Type B pancreatic cell (in vitro differentiated cells): ENCODE measurements around the gene CASQ1. TPM values are rescaled to one million over a fixed set of nuclear protein-coding genes. Genes with fewer than 3 reads are reported as not detected.

Source experiments
- DNase-seq: peaks from one replicate; pipeline ENCODE4 v3.0.0; 2021; ENCODE audit warnings: mixed read lengths; ENCODE audit not compliant: unreplicated experiment; ENCODE audit errors: extremely low spot score
- H3K27ac Mint-ChIP-seq: 2 replicates; pipeline ENCODE4 v1.8.0; 2021; ENCODE audit warnings: mild to moderate bottlenecking, mixed read lengths
- H3K27me3 Mint-ChIP-seq: 2 replicates; pipeline ENCODE4 v1.8.0; 2021; ENCODE audit warnings: mixed read lengths
- H3K36me3 Mint-ChIP-seq: 2 replicates; pipeline ENCODE4 v1.8.0; 2021; ENCODE audit warnings: mixed read lengths
- H3K4me1 Mint-ChIP-seq: one replicate; pipeline ENCODE4 v1.8.0; 2021; ENCODE audit warnings: mixed read lengths; ENCODE audit not compliant: unreplicated experiment
- H3K4me3 Mint-ChIP-seq: 2 replicates; pipeline ENCODE4 v1.8.0; 2021; ENCODE audit warnings: mild to moderate bottlenecking, mixed read lengths
- H3K9me3 Mint-ChIP-seq: 2 replicates; pipeline ENCODE4 v1.8.0; 2021; ENCODE audit warnings: mixed read lengths
- total RNA-seq: library from RNA; stranded (reverse); gene quantifications from 2 replicates; pipeline ENCODE4 v1.2.1, GENCODE V29; 2021; ENCODE audit warnings: low replicate concordance
- TF ChIP-seq, protein P1 (sequence below): fragments of 200-600 bp; sonication (generic); conservative IDR thresholded peaks from 2 replicates; pipeline ENCODE4 v1.5.0; 2021; ENCODE audit warnings: antibody characterized with exemption, mild to moderate bottlenecking

CASQ1 gene
- total RNA-seq, 1 donor from 2014 or later, result 0.46 TPM

DNA sequence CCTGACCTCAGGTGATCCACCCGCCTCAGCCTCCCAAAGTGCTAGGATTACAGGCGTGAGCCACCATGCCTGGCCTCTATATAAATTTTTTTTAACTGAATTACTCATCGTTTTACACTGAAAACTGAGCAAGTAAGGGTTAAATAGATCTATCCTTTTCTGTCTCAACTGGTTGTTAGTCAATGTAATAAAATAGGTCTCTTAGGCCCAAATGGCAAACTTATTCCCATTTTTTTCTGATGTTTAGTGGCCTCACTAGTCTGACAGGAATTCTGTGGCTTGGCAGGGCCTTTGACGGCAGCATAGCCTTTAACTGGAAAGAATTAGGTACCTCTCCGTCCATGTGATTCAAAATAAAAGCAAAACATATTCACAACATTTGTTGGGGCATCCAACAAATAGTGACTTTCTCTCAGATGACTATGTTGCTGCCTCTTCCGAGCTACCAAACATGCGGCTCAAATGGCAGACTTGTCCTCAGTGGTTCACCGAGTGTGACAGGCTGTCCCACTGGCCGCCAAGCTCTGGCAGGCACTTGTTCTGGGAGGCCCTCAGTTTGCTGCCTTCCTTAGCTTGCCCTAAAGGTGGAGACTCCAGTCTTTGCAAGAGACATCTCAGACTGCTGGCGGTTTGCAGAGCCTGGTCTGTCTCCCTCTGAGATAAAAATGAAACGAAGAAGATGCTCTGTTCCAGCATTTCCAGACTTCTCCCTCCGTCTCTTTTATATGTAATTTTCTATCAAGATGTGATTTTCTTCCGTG lies 21.6 kb upstream of the CASQ1 start:
- TF ChIP-seq, protein P1, sequence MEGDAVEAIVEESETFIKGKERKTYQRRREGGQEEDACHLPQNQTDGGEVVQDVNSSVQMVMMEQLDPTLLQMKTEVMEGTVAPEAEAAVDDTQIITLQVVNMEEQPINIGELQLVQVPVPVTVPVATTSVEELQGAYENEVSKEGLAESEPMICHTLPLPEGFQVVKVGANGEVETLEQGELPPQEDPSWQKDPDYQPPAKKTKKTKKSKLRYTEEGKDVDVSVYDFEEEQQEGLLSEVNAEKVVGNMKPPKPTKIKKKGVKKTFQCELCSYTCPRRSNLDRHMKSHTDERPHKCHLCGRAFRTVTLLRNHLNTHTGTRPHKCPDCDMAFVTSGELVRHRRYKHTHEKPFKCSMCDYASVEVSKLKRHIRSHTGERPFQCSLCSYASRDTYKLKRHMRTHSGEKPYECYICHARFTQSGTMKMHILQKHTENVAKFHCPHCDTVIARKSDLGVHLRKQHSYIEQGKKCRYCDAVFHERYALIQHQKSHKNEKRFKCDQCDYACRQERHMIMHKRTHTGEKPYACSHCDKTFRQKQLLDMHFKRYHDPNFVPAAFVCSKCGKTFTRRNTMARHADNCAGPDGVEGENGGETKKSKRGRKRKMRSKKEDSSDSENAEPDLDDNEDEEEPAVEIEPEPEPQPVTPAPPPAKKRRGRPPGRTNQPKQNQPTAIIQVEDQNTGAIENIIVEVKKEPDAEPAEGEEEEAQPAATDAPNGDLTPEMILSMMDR, result no peak
- Mint-ChIP-seq H3K4me3 (no peak overlapping the region), H3K27me3 (peaks cover 23% of the 10 kb centered on the region), H3K9me3 (peaks cover 5% of the 10 kb centered on the region), H3K27ac (no peak overlapping the region), H3K36me3 (no peaks in the 10 kb centered on the region), H3K4me1 (peaks cover 28% of the 10 kb centered on the region)
- DNase-seq, result no peak

DNA sequence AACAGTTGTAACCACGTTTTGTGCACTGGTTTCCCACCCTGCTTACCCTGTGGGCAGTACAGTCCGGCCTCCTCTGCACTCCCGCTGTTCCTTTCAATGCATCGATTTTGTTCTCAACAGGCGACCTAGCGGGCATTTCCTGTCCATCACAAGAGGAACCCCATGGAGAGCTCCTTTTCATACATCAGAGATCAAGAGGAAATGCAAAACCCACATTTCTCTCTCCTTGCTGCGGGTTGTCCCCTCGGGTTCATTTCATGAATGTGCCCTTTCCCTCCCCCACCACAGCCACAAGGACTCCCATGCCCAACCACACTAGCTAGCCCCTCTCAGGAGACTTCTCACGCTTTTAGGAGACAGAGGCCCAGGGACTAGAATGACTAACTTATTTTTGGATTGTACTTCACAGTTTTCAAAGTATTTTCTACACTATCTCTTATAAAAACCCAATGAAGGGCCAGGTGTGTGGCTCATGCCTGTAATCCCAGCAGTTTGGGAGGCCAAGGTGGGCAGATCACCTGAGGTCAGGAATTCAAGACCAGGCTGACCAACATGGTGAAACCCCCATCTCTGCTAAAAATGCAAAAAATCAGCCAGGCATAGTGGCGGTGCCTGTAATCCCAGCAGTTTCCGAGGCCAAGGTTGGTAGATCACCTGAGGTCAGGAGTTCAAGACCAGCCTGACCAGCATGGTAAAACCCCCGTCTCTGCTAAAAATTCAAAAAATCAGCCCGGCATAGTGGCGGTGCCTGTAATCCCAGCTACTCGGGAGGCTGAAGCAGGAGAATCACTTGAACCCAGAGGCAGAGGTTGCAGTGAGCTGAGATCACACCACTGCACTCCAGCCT lies 20.6 kb upstream of the CASQ1 start:
- DNase-seq, result no peak
- H3K36me3 Mint-ChIP-seq, result no peaks in the 10 kb centered on the region
- H3K4me3 Mint-ChIP-seq, result peak overlapping the region; percentile 33
- TF ChIP-seq, protein P1, result no peak
- H3K4me1 Mint-ChIP-seq, result peaks cover 28% of the 10 kb centered on the region
- peak overlapping the region; percentile 21 for H3K27ac Mint-ChIP-seq
- no peaks in the 10 kb centered on the region for H3K9me3 Mint-ChIP-seq
- H3K27me3 Mint-ChIP-seq, result peaks cover 24% of the 10 kb centered on the region

- H3K27ac Mint-ChIP-seq, result no peak overlapping the region
- H3K27me3 Mint-ChIP-seq, result peaks cover 24% of the 10 kb centered on the region
- peaks cover 4% of the 10 kb centered on the region for H3K9me3 Mint-ChIP-seq
- H3K4me3 Mint-ChIP-seq, result no peak overlapping the region
- no peak for DNase-seq
- H3K4me1 Mint-ChIP-seq, result peaks cover 34% of the 10 kb centered on the region
- H3K36me3 Mint-ChIP-seq, result no peaks in the 10 kb centered on the region
- TF ChIP-seq, protein P1, result no peak
Observed at GRCh38 chr1:160171354-160171753, 19.0 kb upstream of the CASQ1 start.

- H3K27ac Mint-ChIP-seq, result no peak overlapping the region
- peaks cover 39% of the 10 kb centered on the region for H3K4me1 Mint-ChIP-seq
- TF ChIP-seq, protein P1, result no peak
Observed at GRCh38 chr1:160171980-160172379, 18.4 kb upstream of the CASQ1 start.

GRCh38 chr1:160177231-160177630 lies 13.1 kb upstream of the CASQ1 start:
- no peak for DNase-seq
- Mint-ChIP-seq H3K27ac (peak overlapping the region; percentile 92), H3K36me3 (no peaks in the 10 kb centered on the region), H3K27me3 (peaks cover 9% of the 10 kb centered on the region), H3K4me1 (peaks cover 17% of the 10 kb centered on the region), H3K4me3 (peak overlapping the region; percentile 24), H3K9me3 (peaks cover 4% of the 10 kb centered on the region)
- TF ChIP-seq, protein P1, result no peak

More at GRCh38 chr1:160171980-160172379, 18.4 kb upstream of the CASQ1 start:
- Mint-ChIP-seq H3K4me3 (no peak overlapping the region), H3K27me3 (peaks cover 20% of the 10 kb centered on the region), H3K9me3 (peaks cover 4% of the 10 kb centered on the region), H3K36me3 (no peaks in the 10 kb centered on the region)
- no peak for DNase-seq
